HEK293T (cell line): ENCODE data around the gene PEX10.

Experiments
- CTCF ChIA-PET: fragments of 350-600 bp; formaldehyde crosslinking; extraction: SDS; loops from one replicate; lab custom pipeline; 2021; ENCODE audit warnings: antibody characterized with exemption, inconsistent platforms; lab: Yijun Ruan, JAX
- POLR2A ChIA-PET: fragments of 350-600 bp; formaldehyde crosslinking; extraction: SDS; loops from one replicate; lab custom pipeline; 2020; ENCODE audit warnings: antibody characterized with exemption, inconsistent platforms; lab: Yijun Ruan, JAX
- DNase-seq: peaks from one replicate; pipeline ENCODE4 v3.0.0; 2012; ENCODE audit warnings: mixed read lengths; ENCODE audit errors: extremely low spot score
- ARNT ChIP-seq: fragments of 450-650 bp; IDR thresholded peaks from 2 replicates; pipeline ENCODE4 v1.6.1; 2017; ENCODE audit warnings: mild to moderate bottlenecking
- BHLHE40 ChIP-seq: fragments of 450-650 bp; IDR thresholded peaks from 2 replicates; pipeline ENCODE4 v1.6.1; 2016; ENCODE audit warnings: mild to moderate bottlenecking, moderate library complexity, borderline replicate concordance
- CTBP1 ChIP-seq: fragments of 450-650 bp; IDR thresholded peaks from 2 replicates; pipeline ENCODE4 v1.6.1; 2016; ENCODE audit warnings: borderline replicate concordance
- ELF4 ChIP-seq: fragments of 450-650 bp; IDR thresholded peaks from 2 replicates; pipeline ENCODE4 v1.6.1; 2017; ENCODE audit warnings: antibody characterized with exemption
- FOXA1 ChIP-seq: fragments of 450-650 bp; IDR thresholded peaks from 2 replicates; pipeline ENCODE4 v1.6.1; 2016; ENCODE audit warnings: mild to moderate bottlenecking
- FOXK2 ChIP-seq: fragments of 450-650 bp; IDR thresholded peaks from 2 replicates; pipeline ENCODE4 v1.6.1; 2016; ENCODE audit warnings: mild to moderate bottlenecking
- FOXM1 ChIP-seq: fragments of 450-650 bp; IDR thresholded peaks from 2 replicates; pipeline ENCODE4 v1.6.1; 2017; ENCODE audit warnings: mild to moderate bottlenecking, borderline replicate concordance
- HDGF ChIP-seq: fragments of 450-650 bp; IDR thresholded peaks from 2 replicates; pipeline ENCODE4 v1.6.1; 2017; ENCODE audit warnings: antibody characterized with exemption, borderline replicate concordance
- L3MBTL2 ChIP-seq: fragments of 450-650 bp; conservative IDR thresholded peaks from 2 replicates; pipeline ENCODE4 v1.6.1; 2016; ENCODE audit warnings: mild to moderate bottlenecking
- LEF1 ChIP-seq: fragments of 450-650 bp; IDR thresholded peaks from 2 replicates; pipeline ENCODE4 v1.6.1; 2017; ENCODE audit warnings: mild to moderate bottlenecking, borderline replicate concordance
- NFRKB ChIP-seq: fragments of 450-650 bp; IDR thresholded peaks from 2 replicates; pipeline ENCODE4 v1.6.1; 2016; ENCODE audit warnings: mild to moderate bottlenecking, moderate library complexity
- SP1 ChIP-seq: fragments of 450-650 bp; IDR thresholded peaks from 2 replicates; pipeline ENCODE4 v1.6.1; 2017
- SUZ12 ChIP-seq: fragments of 450-650 bp; IDR thresholded peaks from 2 replicates; pipeline ENCODE4 v1.6.1; 2016; ENCODE audit warnings: mild to moderate bottlenecking
- TARDBP ChIP-seq: fragments of 450-650 bp; IDR thresholded peaks from 2 replicates; pipeline ENCODE4 v1.6.1; 2016
- ZNF384 ChIP-seq: fragments of 450-650 bp; IDR thresholded peaks from 2 replicates; pipeline ENCODE4 v1.6.1; 2016
- TF ChIP-seq, protein P1 (sequence below): fragments of 450-650 bp; IDR thresholded peaks from 2 replicates; pipeline ENCODE4 v1.6.1; 2016

PEX10 gene

DNA sequence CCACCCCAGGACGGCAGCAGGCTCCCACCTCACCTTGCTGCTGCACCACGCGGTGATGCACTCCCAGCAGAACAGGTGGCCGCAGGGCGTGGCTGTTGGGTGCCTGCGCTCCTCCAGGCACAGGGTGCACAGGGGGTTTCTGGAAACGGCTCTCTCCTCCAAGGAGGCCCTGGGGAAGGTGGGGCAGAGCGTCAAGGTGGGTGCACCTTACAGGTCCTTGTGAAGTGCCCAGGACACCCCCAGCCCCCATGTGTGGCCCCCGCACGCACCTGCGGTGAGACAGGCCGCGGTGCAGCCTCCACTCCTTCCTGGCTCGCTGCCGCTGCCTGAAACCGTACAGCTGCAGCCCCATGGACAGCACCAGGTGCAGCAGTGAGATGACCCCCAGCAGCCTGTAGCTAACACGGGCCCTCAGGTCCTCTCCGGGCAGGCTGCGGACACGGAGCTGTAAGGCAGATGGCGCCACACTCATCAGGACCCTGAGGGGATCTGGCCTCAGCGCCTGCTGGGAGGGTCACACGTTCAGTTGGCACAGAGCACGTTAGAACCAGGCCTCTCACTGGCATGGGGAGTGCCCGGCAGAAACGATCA, 5.8 kb downstream of the PEX10 start:
- TF ChIP-seq BHLHE40, result no peak
- no peak for TF ChIP-seq SP1
- TF ChIP-seq, protein P1, sequence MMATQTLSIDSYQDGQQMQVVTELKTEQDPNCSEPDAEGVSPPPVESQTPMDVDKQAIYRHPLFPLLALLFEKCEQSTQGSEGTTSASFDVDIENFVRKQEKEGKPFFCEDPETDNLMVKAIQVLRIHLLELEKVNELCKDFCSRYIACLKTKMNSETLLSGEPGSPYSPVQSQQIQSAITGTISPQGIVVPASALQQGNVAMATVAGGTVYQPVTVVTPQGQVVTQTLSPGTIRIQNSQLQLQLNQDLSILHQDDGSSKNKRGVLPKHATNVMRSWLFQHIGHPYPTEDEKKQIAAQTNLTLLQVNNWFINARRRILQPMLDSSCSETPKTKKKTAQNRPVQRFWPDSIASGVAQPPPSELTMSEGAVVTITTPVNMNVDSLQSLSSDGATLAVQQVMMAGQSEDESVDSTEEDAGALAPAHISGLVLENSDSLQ, result no peak
- TF ChIP-seq FOXK2, result no peak
- no peak for TF ChIP-seq NFRKB
- DNase-seq, result no peak
- ChIA-PET POLR2A (interaction anchor here (1.0 kb wide), 1 partner anchor 14 kb away, joined by 5 read pairs; the partner anchor contains the start of gene RER1), CTCF (no interaction called here)

DNA sequence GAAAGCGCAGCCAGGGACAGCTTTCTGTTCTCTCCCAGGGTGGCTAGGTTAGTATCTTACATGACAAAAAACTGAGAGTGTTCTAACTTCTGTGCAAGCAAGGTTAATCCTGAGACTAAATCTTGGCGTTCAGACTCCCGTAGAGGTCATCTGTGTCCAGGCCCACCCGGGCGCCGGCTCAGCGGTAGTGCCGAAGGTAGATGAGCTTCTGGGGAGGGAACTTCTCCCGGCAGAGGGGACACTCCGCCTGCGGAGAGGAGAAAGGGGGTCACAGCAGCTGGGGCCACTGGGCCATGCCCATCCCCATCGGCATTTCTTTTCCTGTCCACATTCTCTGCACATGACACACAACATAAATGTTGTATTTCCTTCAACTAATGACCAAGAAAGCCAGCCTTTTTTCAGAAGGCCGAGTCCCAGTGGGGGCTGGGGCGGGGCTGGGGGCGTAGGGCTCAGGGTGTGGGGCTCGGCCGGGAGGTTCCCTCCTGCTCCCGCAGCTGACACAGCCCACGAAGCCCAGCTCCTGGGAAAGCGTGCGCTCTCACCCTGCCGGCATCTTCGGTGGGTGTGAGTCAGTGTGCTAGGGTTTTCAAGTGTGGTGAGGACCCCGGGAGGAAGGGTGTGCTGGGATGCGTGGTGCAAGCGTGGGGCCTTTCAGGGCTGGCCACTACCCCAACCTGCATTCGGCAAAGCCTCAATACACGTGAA, 6.6 kb downstream of the PEX10 start:
- DNase-seq, result no peak
- POLR2A ChIA-PET, result no interaction called here
- TF ChIP-seq CTBP1, result no peak
- TF ChIP-seq FOXK2, result no peak
- no peak for TF ChIP-seq SUZ12
- no peak for TF ChIP-seq L3MBTL2
- TF ChIP-seq FOXA1, result no peak
- no peak for TF ChIP-seq ARNT
- TF ChIP-seq LEF1, result no peak
- TF ChIP-seq ELF4, result no peak
- TF ChIP-seq BHLHE40, result no peak
- no peak for TF ChIP-seq HDGF
- TF ChIP-seq TARDBP, result no peak
- CTCF ChIA-PET, result no interaction called here

DNA sequence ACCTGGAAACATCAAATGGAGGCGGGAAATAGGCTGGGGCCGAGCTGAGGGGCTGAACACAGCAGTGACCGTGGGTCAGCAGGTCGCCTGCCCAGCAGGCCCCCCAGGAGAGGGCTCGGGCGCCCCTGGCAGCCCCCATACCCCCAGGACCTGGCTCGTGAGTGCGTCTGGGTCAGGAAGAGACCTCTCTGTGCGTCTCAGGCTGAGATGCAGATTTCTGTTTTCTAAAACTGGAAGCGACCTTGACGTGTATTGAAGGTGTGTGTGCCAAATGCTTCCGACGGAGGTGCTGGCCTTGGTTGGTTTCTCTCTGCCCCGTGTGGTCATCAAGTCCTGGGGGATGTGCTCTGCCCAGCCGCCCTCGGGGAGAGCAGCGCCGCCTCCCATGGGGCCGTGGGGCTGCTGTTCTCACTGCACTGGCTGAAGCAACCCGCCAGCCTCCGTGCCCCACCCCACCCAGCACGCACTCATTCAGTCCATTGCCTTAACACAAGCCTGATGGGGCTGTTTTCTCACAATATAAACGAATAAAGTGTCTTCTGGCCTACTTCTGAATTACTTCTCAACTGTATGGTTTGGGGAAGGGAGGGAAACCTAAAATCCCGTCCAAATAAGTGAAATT, 7.4 kb downstream of the PEX10 start:
- no peak for DNase-seq
- POLR2A ChIA-PET, result no interaction called here
- CTCF ChIA-PET, result no interaction called here
- TF ChIP-seq FOXM1, result no peak
- no peak for TF ChIP-seq FOXK2
- TF ChIP-seq HDGF, result no peak
- TF ChIP-seq LEF1, result no peak
- no peak for TF ChIP-seq TARDBP
- TF ChIP-seq ELF4, result no peak
- no peak for TF ChIP-seq L3MBTL2

DNA sequence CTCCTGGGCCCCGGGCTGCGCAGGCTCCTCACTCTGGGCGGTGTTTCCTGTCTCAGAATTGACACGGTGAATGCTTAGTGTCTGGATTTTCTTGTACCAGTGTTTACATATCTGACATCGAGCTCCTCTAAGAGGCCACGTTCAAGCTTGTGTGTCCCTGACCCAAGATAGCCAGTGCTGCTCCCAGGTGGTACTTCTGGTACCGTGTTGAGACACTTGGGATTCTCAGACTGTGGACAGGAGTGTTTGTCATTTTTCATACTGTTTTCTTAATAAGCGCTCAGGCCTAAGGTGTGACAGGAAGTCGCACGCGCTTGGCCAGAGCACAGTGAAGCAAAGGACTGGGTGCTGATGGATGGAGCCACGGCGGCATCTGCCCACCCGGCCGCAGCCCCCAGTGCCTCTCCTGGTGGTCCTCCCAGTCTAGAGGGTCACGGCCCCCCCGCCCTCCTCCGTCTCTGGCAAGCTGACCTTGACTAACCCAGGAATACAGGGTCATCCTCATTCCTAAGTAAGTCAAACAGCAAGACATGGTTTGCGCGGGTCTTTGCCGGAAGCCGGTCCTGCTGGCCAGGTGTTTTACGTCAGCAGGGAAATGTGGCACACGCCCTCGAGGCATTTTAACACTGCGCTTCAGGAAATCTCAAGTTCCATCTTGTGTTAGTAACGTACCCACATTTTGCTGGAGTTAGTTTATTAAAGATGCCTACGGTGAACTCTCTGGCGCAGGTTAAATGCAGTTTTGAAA, 8.0 kb downstream of the PEX10 start:
- no peak for TF ChIP-seq ARNT
- TF ChIP-seq NFRKB, result no peak
- no peak for TF ChIP-seq HDGF
- TF ChIP-seq FOXA1, result no peak
- no peak for TF ChIP-seq FOXM1
- TF ChIP-seq ZNF384, result no peak
- TF ChIP-seq SP1, result no peak
- TF ChIP-seq, protein P1, result no peak
- TF ChIP-seq CTBP1, result no peak
- no peak for TF ChIP-seq TARDBP
- no peak for TF ChIP-seq LEF1
- TF ChIP-seq BHLHE40, result no peak
- TF ChIP-seq ELF4, result no peak
- no peak for TF ChIP-seq L3MBTL2
- ChIA-PET POLR2A (interaction anchor here (1.2 kb wide), 1 partner anchor 13 kb away, joined by 4 read pairs; the partner anchor contains the start of genes MORN1 and RER1), CTCF (no interaction called here)
- no peak for DNase-seq

DNA sequence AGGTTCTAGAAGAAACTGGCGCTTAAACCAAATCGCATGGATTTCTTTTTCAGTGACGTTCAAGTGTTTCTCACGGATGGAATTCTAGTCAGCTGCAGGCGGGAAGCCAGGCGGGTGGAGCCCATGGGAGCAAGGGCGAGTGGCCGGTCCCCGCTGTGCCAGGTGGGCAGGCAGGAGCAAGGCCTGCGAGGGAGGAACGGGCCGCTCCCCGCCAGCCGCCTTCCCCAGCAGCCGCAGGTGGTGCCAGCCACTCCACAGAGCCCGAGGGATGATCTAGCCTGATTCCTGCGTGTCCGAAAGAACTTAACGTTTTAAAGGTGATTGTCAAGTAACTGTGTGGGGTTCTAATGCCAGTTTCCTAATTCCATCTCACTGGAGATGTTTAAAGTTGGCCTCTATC, 9.1 kb downstream of the PEX10 start:
- ChIA-PET CTCF (no interaction called here), POLR2A (interaction anchor here (1.2 kb wide), 1 partner anchor 12 kb away, joined by 4 read pairs; the partner anchor contains the start of genes MORN1 and RER1)
- no peak for TF ChIP-seq TARDBP
- no peak for TF ChIP-seq ARNT
- no peak for DNase-seq

DNA sequence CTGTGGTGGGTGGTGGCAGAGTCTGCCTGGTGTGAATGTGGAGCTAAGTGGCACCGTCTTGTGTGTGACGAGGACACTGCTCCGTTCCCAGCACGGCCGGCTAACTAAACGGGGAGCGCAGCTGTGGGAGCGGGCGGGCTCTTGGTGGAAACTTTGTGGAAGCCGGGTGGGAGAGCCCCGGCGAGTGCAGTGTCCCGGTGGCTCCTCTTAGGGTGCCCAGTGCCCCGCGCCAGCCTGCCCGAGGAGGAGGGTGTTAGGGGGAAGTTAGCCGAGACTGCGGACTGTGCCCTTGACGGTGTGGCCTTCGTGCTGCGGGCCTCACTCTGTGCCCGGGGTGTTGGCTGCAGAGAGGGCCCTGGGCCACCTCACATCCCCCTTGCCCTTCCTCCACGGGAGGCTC, 9.9 kb downstream of the PEX10 start:
- POLR2A ChIA-PET, result interaction anchor here (1.4 kb wide), 1 partner anchor 11 kb away, joined by 4 read pairs; the partner anchor contains the start of genes MORN1 and RER1
- no peak for TF ChIP-seq FOXM1
- TF ChIP-seq, protein P1, result no peak
- TF ChIP-seq FOXA1, result no peak
- no peak for TF ChIP-seq LEF1
- TF ChIP-seq BHLHE40, result no peak
- no peak for TF ChIP-seq SUZ12
- no peak for TF ChIP-seq HDGF
- TF ChIP-seq TARDBP, result no peak
- TF ChIP-seq SP1, result no peak
- TF ChIP-seq L3MBTL2, result no peak
- no peak for TF ChIP-seq ARNT
- TF ChIP-seq CTBP1, result no peak
- no peak for TF ChIP-seq FOXK2
- no peak for TF ChIP-seq ELF4
- no peak for TF ChIP-seq NFRKB
- TF ChIP-seq ZNF384, result no peak
- CTCF ChIA-PET, result no interaction called here
- no peak for DNase-seq
